Measurements from ENCODE around the gene LHX3.

GRCh38 chr9:136205707-136205992, 722 bp upstream of the LHX3 start:
- TF ChIP-seq CTCF (IDR thresholded peaks at IDR 0.05) (no peak), EZH2phosphoT487 (IDR thresholded peaks at IDR 0.05) (no peak), EZH2 (IDR thresholded peaks at IDR 0.05) (no peak)
